ENCODE data around the gene OR52N5. TPM values are rescaled to one million over a fixed set of nuclear protein-coding genes. Genes with fewer than 3 reads are reported as not detected.

Gene OR52N5
- polyA plus RNA-seq, 4 donors = not detected

GRCh38 chr11:5726351-5726750, 56.8 kb downstream of the OR52N5 start:
- DNase-seq (ENCODE audit: low read depth in 4 of 4, low spot score in 2 of 4) = no peak

Other genes with a start within 250 kb of the OR52N5 start
- gene OR52H1, start 234.8 kb downstream of the OR52N5 start, polyA plus RNA-seq (ENCODE audit: insufficient read length in 4 of 4) = not detected
- under 1 TPM in 2 of 4 donors, not detected in 2; 0.09 to 0.25 TPM for gene OR52B6, start 202.5 kb downstream of the OR52N5 start, polyA plus RNA-seq (ENCODE audit: insufficient read length in 4 of 4)
- 10 to 100 TPM; 11.8 to 65.1 (median 35.7) TPM for gene TRIM6, start 186.7 kb downstream of the OR52N5 start, polyA plus RNA-seq (ENCODE audit: insufficient read length in 4 of 4)
- gene TRIM34, start 158.4 kb downstream of the OR52N5 start, polyA plus RNA-seq (ENCODE audit: insufficient read length in 4 of 4) = 10 to 100 TPM in 1 of 4 donors, 1 to 10 TPM in 3; 6.1 to 12.6 (median 9.3) TPM
- 10 to 100 TPM; 35.3 to 52.4 (median 41.9) TPM for gene TRIM5, start 98.3 kb downstream of the OR52N5 start, polyA plus RNA-seq (ENCODE audit: insufficient read length in 4 of 4)
- 10 to 100 TPM in 2 of 4 donors, 1 to 10 TPM in 2; 6.8 to 11.9 (median 10.3) TPM for gene TRIM22, start 93.6 kb downstream of the OR52N5 start, polyA plus RNA-seq (ENCODE audit: insufficient read length in 4 of 4)
- gene OR56B1, start 46.9 kb downstream of the OR52N5 start, polyA plus RNA-seq (ENCODE audit: insufficient read length in 4 of 4) = not detected
- gene OR52N4, start 29.1 kb downstream of the OR52N5 start, polyA plus RNA-seq (ENCODE audit: insufficient read length in 4 of 4) = not detected
- not detected for gene OR52N1, start 7.9 kb upstream of the OR52N5 start, polyA plus RNA-seq (ENCODE audit: insufficient read length in 4 of 4)
- not detected for gene OR52N2, start 25.6 kb upstream of the OR52N5 start, polyA plus RNA-seq (ENCODE audit: insufficient read length in 4 of 4)
- gene OR52E6, start 58.5 kb upstream of the OR52N5 start, polyA plus RNA-seq (ENCODE audit: insufficient read length in 4 of 4) = not detected
- not detected for gene OR52E8, start 74.3 kb upstream of the OR52N5 start, polyA plus RNA-seq (ENCODE audit: insufficient read length in 4 of 4)
- gene OR52E4, start 97.3 kb upstream of the OR52N5 start, polyA plus RNA-seq (ENCODE audit: insufficient read length in 4 of 4) = under 1 TPM in 2 of 4 donors, not detected in 2; 0.06 to 0.07 TPM
- not detected for gene OR52E5, start 109.9 kb upstream of the OR52N5 start, polyA plus RNA-seq (ENCODE audit: insufficient read length in 4 of 4)
- not detected for gene OR56A3, start 158.9 kb upstream of the OR52N5 start, polyA plus RNA-seq (ENCODE audit: insufficient read length in 4 of 4)
- not detected for gene OR56A5, start 185.1 kb upstream of the OR52N5 start, polyA plus RNA-seq (ENCODE audit: insufficient read length in 4 of 4)
- gene OR52L1, start 203.6 kb upstream of the OR52N5 start, polyA plus RNA-seq (ENCODE audit: insufficient read length in 4 of 4) = not detected
- gene OR56A4, start 223.6 kb upstream of the OR52N5 start, polyA plus RNA-seq (ENCODE audit: insufficient read length in 4 of 4) = under 1 TPM in 3 of 4 donors, not detected in 1; 0.05 to 0.09 (median 0.06) TPM
- gene OR56A1, start 247.4 kb upstream of the OR52N5 start, polyA plus RNA-seq (ENCODE audit: insufficient read length in 4 of 4) = under 1 TPM in 2 of 4 donors, not detected in 2; 0.01 to 0.02 TPM